NCI-H524 treated with DMSO at 0.1 percent for 48 hours (cell line): ENCODE data around the gene LIF.

Experiments
- DNase-seq: peaks from one replicate; lab custom pipeline; 2025; lab: John Stamatoyannopoulos, UW

Gene LIF

DNA sequence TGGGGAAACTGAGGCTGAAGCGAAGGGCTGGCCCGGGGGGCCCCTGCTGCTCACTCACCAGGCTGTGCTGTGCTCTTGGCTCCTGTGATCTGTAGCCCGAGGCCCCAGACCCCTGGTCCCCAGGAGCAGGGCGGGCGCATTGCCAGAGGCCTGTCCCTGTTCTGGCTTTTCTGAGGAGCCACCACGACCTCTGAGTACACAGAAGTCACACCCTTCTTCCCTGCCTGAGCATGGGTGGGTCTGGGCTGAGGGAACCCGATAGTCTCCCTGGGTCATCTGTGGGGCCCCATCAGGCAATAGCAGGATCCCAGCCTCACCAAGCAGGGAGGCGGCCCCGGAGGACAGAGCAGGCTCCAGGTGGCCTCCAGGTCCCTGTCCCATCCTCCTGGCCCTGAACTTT lies 37.6 kb upstream of the LIF start:
- DNase-seq = no peak

DNA sequence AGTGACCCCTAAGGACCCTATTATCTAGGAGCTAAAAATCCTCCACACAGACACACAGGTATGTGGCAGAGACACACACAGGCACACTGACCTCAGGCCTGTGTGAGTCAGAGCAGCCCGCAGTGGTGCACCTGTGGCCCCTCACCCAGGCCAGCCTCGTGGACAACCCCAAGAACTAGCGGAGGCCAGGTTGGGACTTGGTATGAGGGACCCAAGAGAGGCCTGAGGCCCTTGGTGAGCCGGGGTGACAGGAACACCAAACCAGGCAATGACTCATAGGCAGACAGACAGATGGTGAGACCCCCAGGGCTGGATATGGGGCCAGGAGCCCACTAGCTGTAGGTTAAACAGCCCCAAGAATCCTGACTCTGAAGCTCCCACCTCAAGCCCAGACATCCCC lies 36.8 kb upstream of the LIF start:
- no peak for DNase-seq

DNA sequence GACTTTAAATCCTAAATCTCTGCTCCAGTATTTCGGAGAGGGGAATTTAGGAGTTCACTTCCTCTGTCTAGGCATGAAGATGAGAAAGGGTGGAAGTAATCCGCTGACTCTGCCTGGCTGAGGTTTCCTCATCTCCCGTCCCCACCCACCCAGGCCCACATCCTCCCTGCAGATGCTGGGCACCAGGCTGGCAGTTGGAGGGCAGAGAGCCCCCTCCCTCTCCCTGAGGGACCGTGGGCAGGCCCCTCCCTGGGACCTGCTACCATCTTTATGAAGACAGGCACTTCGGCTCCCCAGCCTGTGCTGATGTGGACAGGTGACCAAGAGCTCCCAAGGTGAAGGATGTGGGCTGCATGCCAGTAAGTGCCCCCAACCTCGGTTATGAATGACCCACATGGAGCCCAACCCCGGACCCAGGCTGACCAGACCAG lies 36.1 kb upstream of the LIF start:
- DNase-seq = no peak

DNA sequence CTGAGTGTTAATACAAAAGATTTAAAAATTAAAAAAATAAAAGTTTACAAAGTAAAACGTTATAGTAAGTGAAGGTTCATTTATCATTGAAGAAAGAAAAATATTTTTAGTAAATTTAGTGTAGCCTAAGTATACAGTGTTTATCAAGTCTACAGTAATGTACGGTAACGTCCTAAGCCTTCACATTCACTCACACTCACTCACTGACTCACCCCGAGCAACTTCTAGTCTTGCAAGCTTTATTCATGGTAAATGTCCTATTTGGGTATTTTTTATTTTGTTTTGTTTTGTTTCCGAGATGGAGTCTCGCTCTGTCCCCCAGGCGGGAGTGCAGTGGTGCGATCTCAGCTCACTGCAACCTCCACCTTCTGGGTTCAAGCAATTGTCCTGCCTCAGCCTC lies 33.9 kb upstream of the LIF start:
- DNase-seq = no peak

DNA sequence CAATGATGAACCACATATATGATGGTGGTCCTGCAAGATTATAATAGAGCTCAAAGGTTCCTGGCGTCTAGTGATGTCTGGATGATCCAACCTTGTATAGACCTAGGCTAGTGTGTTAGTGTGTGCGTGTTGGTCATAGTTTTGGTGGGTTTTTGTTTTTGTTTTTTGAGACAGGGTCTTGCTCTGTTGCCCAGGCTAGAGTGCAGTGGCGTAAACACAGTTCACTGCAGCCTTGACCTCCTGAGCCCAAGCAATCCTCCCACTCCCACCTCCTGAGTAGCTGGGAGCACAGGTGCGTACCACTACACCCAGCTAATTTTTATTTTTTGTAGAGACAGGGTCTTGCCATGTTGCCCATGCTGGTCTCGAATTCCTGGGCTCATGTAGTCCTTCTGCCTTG lies 33.4 kb upstream of the LIF start:
- DNase-seq = no peak

DNA sequence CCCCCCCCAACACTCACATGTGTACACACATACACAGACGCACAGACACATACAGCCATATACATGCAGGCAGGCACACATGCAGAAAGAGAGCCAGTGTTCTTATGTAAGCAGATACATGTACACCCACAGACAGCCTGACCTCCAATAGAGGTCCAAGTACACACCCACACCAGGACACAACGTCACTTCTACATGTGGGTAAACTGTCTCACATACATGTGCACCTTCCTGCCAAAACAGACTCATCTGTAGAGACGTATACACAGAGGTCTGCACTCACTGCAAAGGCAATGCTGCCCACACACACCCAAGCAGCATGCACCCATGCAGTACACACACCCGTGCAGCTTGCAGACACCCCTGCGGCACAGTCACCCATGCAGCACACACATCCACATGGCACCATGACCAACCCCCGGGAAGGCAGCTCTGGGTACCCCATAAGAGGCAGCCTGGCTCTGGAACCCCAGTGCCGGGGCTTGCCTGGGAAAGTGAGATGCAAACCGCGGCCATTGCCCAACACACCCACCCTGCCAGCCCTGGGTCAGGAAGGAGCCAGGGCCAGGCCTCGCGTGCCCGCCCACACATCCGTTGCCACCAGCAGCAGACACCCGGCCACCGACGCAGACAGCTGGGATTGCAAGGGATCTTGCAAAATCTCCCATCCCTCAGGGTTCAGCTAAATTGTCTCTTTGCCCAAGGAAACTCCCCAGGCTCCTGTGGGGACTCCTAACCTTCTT lies 32.7 kb upstream of the LIF start:
- no peak for DNase-seq

DNA sequence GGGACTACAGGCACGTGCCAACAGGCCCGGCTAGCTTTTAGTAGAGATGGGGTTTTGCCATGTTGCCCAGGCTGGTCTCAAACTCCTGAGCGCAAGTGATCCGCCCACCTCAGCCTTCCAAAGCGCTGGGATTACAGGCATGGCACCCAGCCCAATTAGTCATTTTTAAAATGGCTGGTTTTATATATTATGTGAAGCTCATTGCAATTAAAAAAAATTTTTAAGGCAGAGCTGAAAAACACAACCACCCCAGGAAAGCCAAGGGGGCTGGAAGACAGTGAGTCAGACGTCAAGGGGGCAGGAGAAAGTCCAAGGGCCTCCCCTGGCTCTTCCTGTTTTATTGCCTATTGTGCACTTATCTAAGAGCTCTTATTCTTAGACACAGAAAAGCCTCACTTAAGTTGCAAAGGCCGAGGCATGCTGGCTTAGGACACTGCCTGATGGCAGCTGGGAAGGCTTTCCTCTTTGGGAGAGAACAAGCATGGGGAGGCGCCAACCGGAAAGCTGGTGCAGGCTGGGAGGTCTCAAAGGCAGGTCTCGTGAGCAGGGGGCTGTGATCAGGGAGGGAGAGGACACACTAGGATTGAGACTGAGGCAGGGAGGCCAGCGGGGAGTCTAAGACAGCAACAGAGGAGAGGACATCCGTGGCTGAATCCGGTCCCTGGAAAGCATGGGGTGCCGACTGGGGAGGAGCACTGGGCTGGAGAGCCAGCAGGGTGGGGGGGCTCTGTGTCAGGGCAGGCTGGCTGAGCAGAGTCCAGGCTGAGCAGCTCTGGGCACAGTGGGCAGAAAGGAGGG lies 31.2 kb upstream of the LIF start:
- no peak for DNase-seq

DNA sequence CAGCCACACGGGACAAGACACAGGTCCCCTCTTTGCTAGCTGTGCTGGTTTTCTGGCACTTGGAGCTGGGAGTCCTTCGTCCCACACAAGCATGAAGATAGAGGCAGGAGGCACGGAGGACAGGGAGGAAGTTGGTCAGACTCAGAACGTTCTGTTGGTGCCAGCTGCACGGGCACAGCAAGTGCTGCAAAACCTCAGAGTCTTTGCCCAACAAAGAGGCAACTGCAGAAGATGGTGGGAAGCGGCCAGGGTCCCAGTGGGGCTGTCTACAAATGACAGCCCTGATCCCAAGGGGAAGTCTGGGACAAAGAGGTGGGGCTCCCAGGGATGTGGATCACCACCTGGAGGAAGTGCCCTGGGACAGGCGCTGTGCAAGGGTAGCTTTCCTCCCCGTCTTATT lies 29.5 kb upstream of the LIF start:
- DNase-seq = no peak

DNA sequence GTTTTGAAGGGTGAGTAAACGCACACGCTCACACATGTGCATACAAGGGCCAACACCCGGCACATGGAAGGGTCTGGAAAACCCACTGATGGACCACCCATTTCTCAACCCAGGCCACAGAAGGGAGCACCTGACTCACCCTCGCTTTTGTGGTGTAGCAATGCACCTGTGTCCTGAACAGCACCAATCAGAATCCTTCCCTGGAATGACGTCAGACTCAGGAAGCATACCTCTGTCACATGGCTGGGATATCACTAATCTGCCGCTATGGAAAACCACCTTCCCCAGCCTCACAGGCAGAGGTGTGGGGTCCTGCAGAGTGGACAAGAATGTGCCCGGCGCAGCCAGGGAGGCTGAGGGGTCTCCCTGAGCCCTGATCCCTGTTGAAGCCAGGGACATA lies 29.1 kb upstream of the LIF start:
- no peak for DNase-seq

DNA sequence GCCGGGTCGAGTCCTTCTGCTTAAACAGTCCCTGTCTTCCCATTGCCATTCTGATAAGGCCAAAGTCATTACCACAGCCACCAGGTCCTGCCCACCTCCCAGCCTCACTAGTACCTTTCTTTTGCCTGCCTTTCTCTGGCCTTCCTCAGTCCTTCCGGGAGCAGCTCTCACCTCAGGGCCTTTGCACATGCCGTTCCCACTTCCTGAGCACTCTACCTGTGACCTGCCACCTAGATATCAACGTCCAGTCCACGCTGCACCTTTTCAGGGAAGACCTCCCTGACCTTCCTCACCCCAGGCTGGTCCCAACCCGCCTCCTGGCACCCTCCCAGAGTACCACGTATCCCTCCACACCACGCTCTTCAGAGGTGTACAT lies 27.9 kb upstream of the LIF start:
- no peak for DNase-seq

DNA sequence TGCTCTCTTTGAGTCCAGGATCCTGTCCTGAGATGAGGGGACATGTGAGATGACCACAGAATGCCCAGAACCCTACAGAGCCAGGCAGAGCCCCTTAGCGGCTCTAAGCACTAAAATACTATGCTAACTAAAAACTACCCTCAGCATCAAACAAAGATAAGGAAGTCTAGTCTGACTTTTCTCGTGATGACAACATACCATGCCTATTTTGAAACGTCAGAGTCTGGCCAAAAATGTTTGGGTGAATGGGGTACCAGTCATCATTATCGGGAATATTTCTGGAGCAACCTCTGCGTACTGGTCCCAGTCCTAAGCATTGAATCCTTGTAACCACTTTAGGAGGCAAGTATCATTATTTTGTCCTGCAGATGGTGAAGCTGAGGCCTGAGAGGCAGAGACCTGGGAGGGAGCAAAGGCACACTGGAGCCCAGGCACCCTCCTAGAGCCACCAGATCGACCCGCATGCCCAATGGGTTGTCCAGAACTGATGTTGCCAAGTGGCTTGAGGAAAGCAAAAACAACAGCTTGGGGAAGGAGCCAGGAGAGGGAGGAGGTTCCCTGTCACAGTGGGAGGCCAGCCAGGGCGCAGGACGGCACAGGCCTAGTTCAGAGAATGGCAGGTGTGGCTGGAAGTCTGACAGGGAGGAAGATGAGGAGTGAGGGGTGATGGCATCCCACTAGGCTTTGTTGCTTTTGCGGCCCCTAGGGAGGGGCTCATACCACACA lies 27.3 kb upstream of the LIF start:
- no peak for DNase-seq

DNA sequence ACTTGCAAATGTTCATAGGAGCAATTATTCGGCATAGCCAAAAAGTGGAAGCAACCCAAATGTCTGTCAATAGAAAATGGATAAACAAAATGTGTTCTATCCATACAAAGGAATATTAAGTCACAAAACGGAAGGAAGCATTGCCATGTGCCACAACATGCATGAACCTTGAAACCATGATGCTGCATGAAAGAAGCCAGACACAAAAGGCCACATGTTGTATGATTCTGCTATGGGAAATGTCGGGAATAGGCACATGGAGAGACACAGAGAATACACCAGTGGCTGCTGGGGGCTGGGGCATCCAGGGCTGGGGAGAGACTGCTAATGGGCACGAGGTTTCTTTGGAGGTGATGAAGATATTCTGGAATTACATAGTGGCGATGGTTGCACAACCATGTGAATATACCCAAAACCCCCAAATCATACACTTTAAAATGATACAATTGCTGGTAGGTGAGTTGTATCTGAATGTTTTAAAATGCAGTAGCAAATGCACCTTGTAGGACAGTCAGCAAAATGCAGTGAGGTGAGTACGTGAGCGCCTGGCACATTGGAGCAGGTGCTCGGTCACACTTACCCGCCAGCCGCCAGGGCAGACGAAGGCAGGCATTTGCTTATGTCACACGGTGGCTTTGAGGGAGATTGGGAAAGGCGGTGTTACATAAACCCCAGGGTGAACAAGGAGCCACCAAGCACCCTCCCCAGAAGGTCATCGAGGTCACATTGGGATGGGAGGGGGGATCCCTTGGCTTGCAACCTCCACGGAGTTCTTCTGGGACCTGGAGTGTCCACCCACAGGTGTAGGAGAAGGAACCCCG lies 26.4 kb upstream of the LIF start:
- DNase-seq = no peak

DNA sequence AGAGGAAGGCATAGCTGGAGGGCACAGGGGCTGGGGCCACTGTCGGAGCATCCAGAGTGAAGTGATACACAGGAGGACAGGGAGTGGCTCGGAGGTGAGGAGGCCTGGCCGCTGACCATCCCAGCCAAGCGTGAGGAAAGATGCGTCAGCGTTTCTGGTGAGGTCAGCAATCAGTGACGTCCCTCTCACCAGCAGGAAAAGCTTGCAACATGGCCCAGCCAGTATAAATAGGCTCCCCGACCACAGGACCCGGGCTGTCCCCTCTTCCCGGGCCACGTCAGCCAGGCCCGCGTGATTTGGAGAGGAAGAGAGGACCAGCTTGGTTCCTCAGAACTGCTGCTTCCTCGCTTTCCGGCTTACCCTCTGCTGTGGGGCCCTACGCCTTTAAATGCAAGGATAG lies 24.3 kb upstream of the LIF start:
- DNase-seq = no peak

DNA sequence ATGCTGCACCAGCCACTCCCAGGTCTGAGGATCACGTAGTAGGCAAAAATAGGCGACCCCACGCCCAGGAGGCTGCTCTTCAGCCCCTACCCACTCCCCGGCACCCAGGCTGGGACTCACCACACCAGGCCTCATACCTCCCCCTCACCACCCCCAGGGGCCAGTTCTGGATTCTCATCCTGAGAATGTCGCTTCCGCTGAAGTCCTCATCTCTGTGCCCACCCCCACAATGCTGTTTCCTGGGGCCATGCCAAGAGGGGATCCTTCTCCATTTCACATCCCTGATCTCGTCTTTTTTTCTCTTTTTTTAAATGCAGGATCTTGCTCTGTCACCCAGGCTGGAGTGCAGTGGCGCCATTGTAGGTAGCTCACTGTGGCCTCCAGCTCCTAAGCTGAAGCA lies 21.8 kb upstream of the LIF start:
- no peak for DNase-seq

DNA sequence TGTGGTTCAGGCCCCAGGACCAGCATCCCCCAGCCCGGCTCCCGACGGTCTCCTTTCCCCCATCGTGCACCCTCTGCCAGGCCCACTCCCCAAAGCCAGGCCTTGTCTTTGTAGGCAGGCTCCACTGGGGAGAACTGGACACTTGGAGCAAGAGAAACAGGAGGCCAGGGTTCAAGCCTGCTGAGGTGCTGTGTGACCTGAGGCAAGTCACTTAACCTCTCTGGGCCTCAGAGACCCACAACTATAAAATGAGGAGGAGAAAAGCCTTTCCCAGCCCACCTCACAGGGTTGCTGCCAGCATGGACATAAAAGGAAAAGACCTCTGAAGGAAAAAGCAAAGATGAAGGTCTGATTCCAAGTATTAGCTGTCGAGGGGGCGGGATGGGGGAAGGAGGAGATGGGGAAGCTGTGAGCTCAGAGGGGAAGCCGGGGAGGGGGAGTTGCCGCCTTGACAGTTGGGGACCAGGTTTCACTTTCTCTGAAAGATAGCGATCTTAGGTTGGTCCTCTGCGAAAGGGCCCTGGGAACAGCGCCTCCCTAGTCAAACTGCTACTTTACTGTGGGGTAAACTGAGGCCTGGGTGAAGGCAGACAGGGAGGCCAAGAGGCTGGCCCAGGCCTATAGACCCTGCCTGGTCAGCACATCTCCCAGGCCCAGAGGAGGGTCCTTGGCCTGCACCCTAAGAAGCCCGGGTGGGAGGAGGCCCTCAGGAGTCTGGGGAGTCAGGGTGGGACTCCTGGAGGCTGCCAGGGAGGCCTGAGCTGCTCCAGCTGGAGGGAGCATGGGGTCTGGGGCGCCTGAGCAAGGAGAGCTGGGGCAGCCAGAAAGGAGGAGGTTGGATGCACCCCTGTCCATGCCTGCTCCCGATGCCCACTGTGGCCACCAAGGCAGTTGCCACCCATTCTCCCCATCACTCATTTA lies 21.1 kb upstream of the LIF start:
- no peak for DNase-seq

DNA sequence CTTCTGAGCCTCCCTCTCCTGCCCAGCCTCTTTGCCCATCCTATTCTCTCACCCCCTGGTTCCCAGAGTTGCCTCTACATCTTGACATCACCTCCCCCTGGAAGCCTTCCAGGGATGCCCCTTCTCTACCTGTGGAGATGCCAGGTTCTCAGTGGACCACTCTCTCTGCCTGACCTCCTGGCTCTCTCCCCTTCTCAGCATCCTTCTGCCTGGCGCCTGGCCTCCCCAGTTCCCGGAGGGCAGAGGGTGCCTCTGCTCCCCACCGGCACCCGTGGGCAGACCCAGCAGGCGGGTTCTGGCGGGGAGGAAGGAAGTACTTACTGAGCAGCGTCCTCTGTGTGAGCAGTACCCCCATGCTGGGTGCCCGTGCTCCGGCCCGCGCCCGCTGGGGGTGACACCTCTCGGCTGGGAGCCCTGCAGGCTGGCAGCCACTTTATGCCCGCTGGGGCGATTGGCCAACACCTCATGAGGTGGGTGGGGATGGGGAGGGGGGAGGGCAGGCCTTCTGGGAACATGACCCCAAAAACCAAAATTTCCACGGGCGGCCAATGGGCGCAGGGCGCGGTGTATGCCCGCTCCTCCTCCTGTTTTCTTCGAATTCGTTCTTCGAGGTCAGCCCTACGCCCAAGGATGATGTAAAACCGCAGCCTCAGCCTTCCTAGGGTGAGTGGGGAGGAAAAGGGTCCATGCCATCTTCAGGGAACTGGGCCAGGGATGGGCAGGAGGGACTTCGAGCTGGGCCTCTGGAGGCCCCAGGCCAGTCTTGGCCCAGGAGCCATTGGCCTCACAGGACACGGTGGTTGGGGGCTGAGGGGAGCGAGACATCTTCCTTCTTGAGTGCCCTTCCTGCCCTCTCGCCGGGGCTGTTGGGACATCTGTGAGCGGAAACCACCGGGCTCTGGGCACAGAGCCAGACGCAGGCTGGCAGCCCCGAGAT lies 20.2 kb upstream of the LIF start, which contains the start of gene OSM:
Gene OSM (minus strand): TSS at position 407 of the 937 bp plus-strand sequence. CDS start 52 bp downstream, at position 355.
- no peak for DNase-seq

DNA sequence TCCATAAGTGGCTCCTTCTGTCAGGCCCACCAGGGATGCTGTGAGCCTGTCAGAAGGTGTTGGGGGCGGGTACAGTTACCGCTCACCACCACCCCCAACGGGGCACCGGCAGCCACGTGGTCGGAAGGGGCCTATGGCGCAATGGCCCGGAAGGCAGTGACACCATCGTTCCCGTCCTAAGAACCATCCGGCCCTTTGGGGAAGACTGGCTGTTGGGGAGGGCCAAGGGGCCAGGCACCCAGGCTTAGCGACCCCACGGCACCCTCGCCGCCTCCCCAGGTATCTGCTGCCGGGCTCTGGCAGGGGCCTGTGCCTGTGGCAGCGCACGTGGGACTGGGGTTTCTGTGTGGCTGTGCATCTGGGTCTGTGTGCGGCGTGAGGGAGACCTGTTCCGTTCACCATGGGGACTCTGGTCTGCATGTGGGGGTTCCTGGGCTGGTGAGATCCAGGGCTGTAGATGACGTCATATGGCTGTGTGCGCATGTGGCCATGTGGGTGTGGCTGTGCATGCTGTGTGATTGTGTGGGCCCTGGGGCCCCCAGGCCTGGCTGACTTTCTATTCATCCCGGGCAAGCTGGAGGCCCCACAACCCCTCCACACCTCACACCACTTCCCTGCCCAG lies 19.4 kb upstream of the LIF start:
- no peak for DNase-seq

DNA sequence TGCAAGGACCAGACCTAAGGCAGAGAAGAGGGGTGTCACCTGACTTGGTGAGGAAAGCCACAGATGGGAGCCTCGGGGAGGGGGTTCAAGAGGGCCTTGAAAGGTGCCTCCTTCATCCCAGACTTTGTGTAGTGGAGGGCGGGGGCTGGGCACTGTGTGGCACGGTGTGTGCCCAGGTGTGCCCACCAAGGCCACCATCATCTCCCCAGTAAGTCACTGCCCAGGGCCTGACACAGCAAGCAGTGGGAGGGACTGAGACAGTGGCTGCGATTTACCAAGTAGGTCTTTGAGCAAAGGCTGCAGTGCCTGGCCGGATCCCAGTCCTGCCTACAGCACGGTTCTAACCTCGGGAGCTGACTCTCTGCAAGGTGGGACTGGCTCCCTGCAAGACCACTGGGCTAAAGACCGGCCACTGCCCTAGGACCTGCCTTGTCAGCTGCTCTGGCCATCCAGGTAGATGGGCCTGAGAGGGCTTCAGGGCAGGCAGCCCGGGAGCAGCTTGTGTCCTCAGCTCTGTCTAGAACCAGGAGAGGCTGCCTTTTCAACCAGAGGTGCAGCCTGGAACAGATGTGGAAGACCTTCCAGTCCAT lies 18.7 kb upstream of the LIF start:
- DNase-seq = no peak

DNA sequence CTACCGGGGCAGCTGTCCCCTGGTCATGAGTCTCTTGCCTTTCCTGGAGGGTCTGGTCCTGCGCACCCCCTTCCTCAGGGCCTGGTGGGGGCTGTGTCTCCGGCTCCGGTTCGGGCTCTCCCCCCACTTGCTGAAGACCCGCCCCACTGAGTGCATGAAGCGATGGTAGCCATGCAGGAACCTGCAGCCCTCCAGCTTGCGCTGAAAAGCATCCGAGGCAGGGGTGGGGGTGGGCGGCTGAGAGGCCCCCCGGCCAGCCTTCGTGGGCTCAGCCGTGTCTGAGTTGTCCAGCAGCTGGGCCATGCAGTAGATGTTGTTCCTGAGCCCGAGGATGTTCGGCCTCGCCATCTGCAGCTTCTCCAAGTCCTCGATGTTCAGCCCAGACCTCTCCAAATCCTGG lies 17.3 kb upstream of the LIF start:
- no peak for DNase-seq
